HEK293T (cell line): ENCODE results near the gene GPC4.

Experiments used
- CTCF ChIA-PET: fragments of 350-600 bp; formaldehyde crosslinking; extraction: SDS; loops from one replicate; lab custom pipeline; 2021; ENCODE audit warnings: antibody characterized with exemption, inconsistent platforms; lab: Yijun Ruan, JAX
- POLR2A ChIA-PET: fragments of 350-600 bp; formaldehyde crosslinking; extraction: SDS; loops from one replicate; lab custom pipeline; 2020; ENCODE audit warnings: antibody characterized with exemption, inconsistent platforms; lab: Yijun Ruan, JAX
- DNase-seq: peaks from one replicate; pipeline ENCODE4 v3.0.0; 2012; ENCODE audit warnings: mixed read lengths; ENCODE audit errors: extremely low spot score
- ARNT ChIP-seq: fragments of 450-650 bp; IDR thresholded peaks from 2 replicates; pipeline ENCODE4 v1.6.1; 2017; ENCODE audit warnings: mild to moderate bottlenecking
- BHLHE40 ChIP-seq: fragments of 450-650 bp; IDR thresholded peaks from 2 replicates; pipeline ENCODE4 v1.6.1; 2016; ENCODE audit warnings: mild to moderate bottlenecking, moderate library complexity, borderline replicate concordance
- CTBP1 ChIP-seq: fragments of 450-650 bp; IDR thresholded peaks from 2 replicates; pipeline ENCODE4 v1.6.1; 2016; ENCODE audit warnings: borderline replicate concordance
- ELF4 ChIP-seq: fragments of 450-650 bp; IDR thresholded peaks from 2 replicates; pipeline ENCODE4 v1.6.1; 2017; ENCODE audit warnings: antibody characterized with exemption
- FOXA1 ChIP-seq: fragments of 450-650 bp; IDR thresholded peaks from 2 replicates; pipeline ENCODE4 v1.6.1; 2016; ENCODE audit warnings: mild to moderate bottlenecking
- FOXK2 ChIP-seq: fragments of 450-650 bp; IDR thresholded peaks from 2 replicates; pipeline ENCODE4 v1.6.1; 2016; ENCODE audit warnings: mild to moderate bottlenecking
- FOXM1 ChIP-seq: fragments of 450-650 bp; IDR thresholded peaks from 2 replicates; pipeline ENCODE4 v1.6.1; 2017; ENCODE audit warnings: mild to moderate bottlenecking, borderline replicate concordance
- HDGF ChIP-seq: fragments of 450-650 bp; IDR thresholded peaks from 2 replicates; pipeline ENCODE4 v1.6.1; 2017; ENCODE audit warnings: antibody characterized with exemption, borderline replicate concordance
- L3MBTL2 ChIP-seq: fragments of 450-650 bp; conservative IDR thresholded peaks from 2 replicates; pipeline ENCODE4 v1.6.1; 2016; ENCODE audit warnings: mild to moderate bottlenecking
- LEF1 ChIP-seq: fragments of 450-650 bp; IDR thresholded peaks from 2 replicates; pipeline ENCODE4 v1.6.1; 2017; ENCODE audit warnings: mild to moderate bottlenecking, borderline replicate concordance
- NFRKB ChIP-seq: fragments of 450-650 bp; IDR thresholded peaks from 2 replicates; pipeline ENCODE4 v1.6.1; 2016; ENCODE audit warnings: mild to moderate bottlenecking, moderate library complexity
- PKNOX1 ChIP-seq: fragments of 450-650 bp; IDR thresholded peaks from 2 replicates; pipeline ENCODE4 v1.6.1; 2016
- SP1 ChIP-seq: fragments of 450-650 bp; IDR thresholded peaks from 2 replicates; pipeline ENCODE4 v1.6.1; 2017
- SUZ12 ChIP-seq: fragments of 450-650 bp; IDR thresholded peaks from 2 replicates; pipeline ENCODE4 v1.6.1; 2016; ENCODE audit warnings: mild to moderate bottlenecking
- TARDBP ChIP-seq: fragments of 450-650 bp; IDR thresholded peaks from 2 replicates; pipeline ENCODE4 v1.6.1; 2016
- ZNF384 ChIP-seq: fragments of 450-650 bp; IDR thresholded peaks from 2 replicates; pipeline ENCODE4 v1.6.1; 2016

The GPC4 gene

GRCh38 chrX:133314281-133314680, 101.0 kb downstream of the GPC4 start:
- ChIA-PET POLR2A (no interaction called here), CTCF (no interaction called here)
- no peak for DNase-seq
- TF ChIP-seq FOXM1 (no peak), PKNOX1 (no peak), FOXA1 (no peak)

GRCh38 chrX:133308499-133308897, 106.8 kb downstream of the GPC4 start:
- POLR2A ChIA-PET = no interaction called here
- DNase-seq = no peak
- TF ChIP-seq NFRKB (no peak), CTBP1 (no peak), TARDBP (no peak), FOXA1 (no peak), SUZ12 (no peak), ZNF384 (no peak), LEF1 (no peak), SP1 (no peak), ARNT (no peak), FOXM1 (no peak)
- CTCF ChIA-PET = no interaction called here

GRCh38 chrX:133307637-133308498, 107.4 kb downstream of the GPC4 start:
- ChIA-PET POLR2A (no interaction called here), CTCF (interaction anchor here (0.9 kb wide), 1 partner anchor 27 kb away, joined by 3 read pairs; no protein-coding TSS in a partner anchor)
- no peak for DNase-seq

GRCh38 chrX:133307094-133307493, 108.2 kb downstream of the GPC4 start:
- POLR2A ChIA-PET = no interaction called here
- no peak for DNase-seq
- CTCF ChIA-PET = interaction anchor here (0.9 kb wide), 1 partner anchor 27 kb away, joined by 3 read pairs; no protein-coding TSS in a partner anchor
- TF ChIP-seq HDGF (no peak), CTBP1 (no peak), FOXM1 (no peak)

More at GRCh38 chrX:133307637-133308498, 107.4 kb downstream of the GPC4 start:
- TF ChIP-seq FOXK2 (no peak), SP1 (no peak), BHLHE40 (no peak), ELF4 (no peak), CTBP1 (no peak), FOXA1 (no peak), LEF1 (no peak)

- no peak for DNase-seq
- CTCF ChIA-PET = no interaction called here
These were observed 109.0 kb downstream of the GPC4 start for GRCh38 chrX:133306316-133306715.

GRCh38 chrX:133305348-133305747, 109.9 kb downstream of the GPC4 start:
- CTCF ChIA-PET = no interaction called here
- no peak for DNase-seq
- POLR2A ChIA-PET = no interaction called here
- TF ChIP-seq LEF1 (no peak), SP1 (no peak), NFRKB (no peak), FOXK2 (no peak), BHLHE40 (no peak), ARNT (no peak), ZNF384 (no peak), ELF4 (no peak), TARDBP (no peak), FOXM1 (no peak)

More at GRCh38 chrX:133306316-133306715, 109.0 kb downstream of the GPC4 start:
- POLR2A ChIA-PET = no interaction called here
- TF ChIP-seq TARDBP (no peak), FOXM1 (no peak), NFRKB (no peak), FOXA1 (no peak), FOXK2 (no peak), SUZ12 (no peak), SP1 (no peak), ELF4 (no peak), PKNOX1 (no peak), BHLHE40 (no peak), CTBP1 (no peak), HDGF (no peak), L3MBTL2 (no peak), ZNF384 (no peak), LEF1 (no peak), ARNT (no peak)

- POLR2A ChIA-PET = no interaction called here
- TF ChIP-seq BHLHE40 (no peak), SP1 (no peak), PKNOX1 (no peak), FOXK2 (no peak)
- CTCF ChIA-PET = no interaction called here
- no peak for DNase-seq
These were observed 112.4 kb downstream of the GPC4 start for GRCh38 chrX:133302775-133303445.
